Measurements from ENCODE around the gene LAGE3. TPM values are rescaled to one million over a fixed set of nuclear protein-coding genes. Genes with fewer than 3 reads are reported as not detected.

Gene LAGE3
- total RNA-seq, 6 experiments from 2014 or later, result 13.8 to 18.3 (median 17.4) TPM

DNA sequence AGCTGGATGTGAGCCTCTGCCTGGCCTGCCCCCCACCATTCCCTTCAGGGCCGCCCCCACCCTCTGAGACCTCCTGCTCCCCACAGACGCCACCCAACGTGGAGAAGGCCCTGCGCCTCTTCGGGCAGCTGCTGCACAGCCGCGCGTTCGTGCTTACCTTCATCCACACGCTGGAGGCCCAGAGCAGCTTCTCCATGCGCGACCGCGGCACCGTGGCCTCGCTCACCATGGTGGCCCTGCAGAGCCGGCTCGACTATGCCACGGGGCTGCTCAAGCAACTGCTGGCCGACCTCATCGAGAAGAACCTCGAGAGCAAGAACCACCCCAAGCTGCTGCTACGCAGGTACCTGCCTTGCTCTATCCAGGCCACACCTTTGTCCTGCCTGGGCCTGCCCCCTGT lies 10.9 kb downstream of the LAGE3 start:
- DNase-seq, result no peak
- peaks cover under 1% of the 10 kb centered on the region; the same call in 1 of the 2 replicates for H3K36me3 Mint-ChIP-seq (ENCODE audit: low read depth)
- TF ChIP-seq, protein P1, sequence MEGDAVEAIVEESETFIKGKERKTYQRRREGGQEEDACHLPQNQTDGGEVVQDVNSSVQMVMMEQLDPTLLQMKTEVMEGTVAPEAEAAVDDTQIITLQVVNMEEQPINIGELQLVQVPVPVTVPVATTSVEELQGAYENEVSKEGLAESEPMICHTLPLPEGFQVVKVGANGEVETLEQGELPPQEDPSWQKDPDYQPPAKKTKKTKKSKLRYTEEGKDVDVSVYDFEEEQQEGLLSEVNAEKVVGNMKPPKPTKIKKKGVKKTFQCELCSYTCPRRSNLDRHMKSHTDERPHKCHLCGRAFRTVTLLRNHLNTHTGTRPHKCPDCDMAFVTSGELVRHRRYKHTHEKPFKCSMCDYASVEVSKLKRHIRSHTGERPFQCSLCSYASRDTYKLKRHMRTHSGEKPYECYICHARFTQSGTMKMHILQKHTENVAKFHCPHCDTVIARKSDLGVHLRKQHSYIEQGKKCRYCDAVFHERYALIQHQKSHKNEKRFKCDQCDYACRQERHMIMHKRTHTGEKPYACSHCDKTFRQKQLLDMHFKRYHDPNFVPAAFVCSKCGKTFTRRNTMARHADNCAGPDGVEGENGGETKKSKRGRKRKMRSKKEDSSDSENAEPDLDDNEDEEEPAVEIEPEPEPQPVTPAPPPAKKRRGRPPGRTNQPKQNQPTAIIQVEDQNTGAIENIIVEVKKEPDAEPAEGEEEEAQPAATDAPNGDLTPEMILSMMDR (IDR thresholded peaks at IDR 0.05), result no peak
- H3K27me3 Mint-ChIP-seq (ENCODE audit: insufficient read depth), result no peaks in the 10 kb centered on the region
- no peaks in the 10 kb centered on the region for H3K4me1 Mint-ChIP-seq (ENCODE audit: low read depth)
- no peaks in the 10 kb centered on the region for H3K9me3 Mint-ChIP-seq
- no peak overlapping the region for H3K4me3 Mint-ChIP-seq
- no peak overlapping the region for H3K27ac Mint-ChIP-seq

GRCh38 chrX:154467556-154467955 lies 11.5 kb downstream of the LAGE3 start:
- H3K36me3 Mint-ChIP-seq (ENCODE audit: low read depth), result no peaks in the 10 kb centered on the region
- TF ChIP-seq, protein P1 (IDR thresholded peaks at IDR 0.05), result no peak

DNA sequence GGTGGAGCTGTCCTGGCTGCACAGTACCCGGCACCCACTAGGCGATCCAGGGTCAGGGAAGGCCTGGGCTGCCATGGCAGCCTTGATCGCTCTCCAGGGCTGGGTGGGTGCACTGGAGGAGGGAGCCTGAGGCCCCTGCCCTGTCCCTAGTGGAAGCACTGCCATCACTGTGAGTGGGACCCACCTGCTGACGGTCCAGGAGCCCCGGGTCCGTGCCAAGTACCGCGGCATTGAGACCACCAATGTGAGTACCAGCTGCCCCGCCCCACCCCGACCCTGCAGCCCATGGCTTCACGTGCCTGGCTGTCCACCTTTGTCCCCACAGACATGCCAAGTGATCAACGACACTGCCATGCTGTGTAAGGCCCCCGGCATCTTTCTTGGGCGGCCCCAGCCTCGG lies 12.2 kb downstream of the LAGE3 start:
- H3K4me3 Mint-ChIP-seq, result no peak overlapping the region
- H3K27me3 Mint-ChIP-seq (ENCODE audit: insufficient read depth), result no peaks in the 10 kb centered on the region
- no peaks in the 10 kb centered on the region for H3K36me3 Mint-ChIP-seq (ENCODE audit: low read depth)
- no peaks in the 10 kb centered on the region for H3K9me3 Mint-ChIP-seq
- no peaks in the 10 kb centered on the region for H3K4me1 Mint-ChIP-seq (ENCODE audit: low read depth)
- H3K27ac Mint-ChIP-seq, result no peak overlapping the region
- no peak for DNase-seq
- TF ChIP-seq, protein P1 (IDR thresholded peaks at IDR 0.05), result no peak

More at GRCh38 chrX:154467556-154467955, 11.5 kb downstream of the LAGE3 start:
- Mint-ChIP-seq H3K27me3 (ENCODE audit: insufficient read depth) (no peaks in the 10 kb centered on the region), H3K27ac (no peak overlapping the region), H3K9me3 (no peaks in the 10 kb centered on the region), H3K4me3 (no peak overlapping the region), H3K4me1 (ENCODE audit: low read depth) (no peaks in the 10 kb centered on the region)
- DNase-seq, result no peak

- TF ChIP-seq, protein P1 (IDR thresholded peaks at IDR 0.05), result no peak
- Mint-ChIP-seq H3K27me3 (ENCODE audit: insufficient read depth) (no peaks in the 10 kb centered on the region), H3K4me1 (ENCODE audit: low read depth) (no peaks in the 10 kb centered on the region), H3K9me3 (no peaks in the 10 kb centered on the region), H3K27ac (no peak overlapping the region), H3K4me3 (no peak overlapping the region), H3K36me3 (ENCODE audit: low read depth) (no peaks in the 10 kb centered on the region)
- DNase-seq, result no peak
Observed at GRCh38 chrX:154466036-154466435, 13.0 kb downstream of the LAGE3 start.

DNA sequence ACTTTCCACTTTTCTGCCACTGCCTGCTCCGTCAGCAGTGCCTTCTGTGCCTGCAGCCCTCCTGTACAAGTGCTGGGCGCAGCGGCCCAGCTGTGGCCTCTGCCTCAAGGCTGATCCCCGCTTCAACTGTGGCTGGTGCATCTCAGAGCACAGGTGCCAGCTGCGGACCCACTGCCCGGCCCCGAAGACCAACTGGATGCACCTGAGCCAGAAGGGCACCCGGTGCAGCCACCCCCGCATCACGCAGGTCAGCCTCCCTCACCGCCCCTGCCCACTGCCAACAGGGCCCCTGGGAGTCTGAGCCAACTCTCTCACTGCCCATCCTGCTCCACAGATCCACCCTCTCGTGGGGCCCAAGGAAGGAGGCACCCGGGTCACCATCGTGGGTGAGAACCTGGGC lies 13.5 kb downstream of the LAGE3 start:
- no peaks in the 10 kb centered on the region for H3K4me1 Mint-ChIP-seq (ENCODE audit: low read depth)
- no peak for DNase-seq
- H3K9me3 Mint-ChIP-seq, result no peaks in the 10 kb centered on the region
- H3K27me3 Mint-ChIP-seq (ENCODE audit: insufficient read depth), result no peaks in the 10 kb centered on the region
- TF ChIP-seq, protein P1 (IDR thresholded peaks at IDR 0.05), result no peak
- H3K36me3 Mint-ChIP-seq (ENCODE audit: low read depth), result no peaks in the 10 kb centered on the region
- no peak overlapping the region for H3K4me3 Mint-ChIP-seq
- no peak overlapping the region for H3K27ac Mint-ChIP-seq
